ENCODE results near the gene SLC7A5. TPM values are rescaled to one million over a fixed set of nuclear protein-coding genes. Genes with fewer than 3 reads are reported as not detected.

Gene SLC7A5
- total RNA-seq, 2 experiments from 2014 or later = 73.1 to 77.1 TPM

- Mint-ChIP-seq H3K4me3 (peak overlapping the region; percentile 59), H3K27me3 (no peaks in the 10 kb centered on the region), H3K4me1 (peaks cover 75% of the 10 kb centered on the region), H3K36me3 (ENCODE audit: low read depth) (peaks cover 29% of the 10 kb centered on the region), H3K27ac (peak overlapping the region; percentile 94), H3K9me3 (no peaks in the 10 kb centered on the region)
- ChIA-PET CTCF (interaction anchor here (1.1 to 5.3 kb wide), 4 partner anchors 11 to 75 kb away, joined by 3 to 62 read pairs (median 4); partner anchors contain the start of gene SLC7A5), POLR2A (no interaction called here)
- no peak for DNase-seq
These were observed 15.0 kb downstream of the SLC7A5 start for GRCh38 chr16:87854053-87854906.

GRCh38 chr16:87853411-87854052 lies 15.8 kb downstream of the SLC7A5 start:
- DNase-seq = peak; percentile 94
- H3K27ac Mint-ChIP-seq = peak overlapping the region; percentile 94
- CTCF ChIA-PET = interaction anchor here (0.5 to 5.3 kb wide), 4 partner anchors 17 to 75 kb away, joined by 4 to 62 read pairs (median 10); partner anchors contain the start of gene SLC7A5
- H3K9me3 Mint-ChIP-seq = no peaks in the 10 kb centered on the region
- H3K36me3 Mint-ChIP-seq (ENCODE audit: low read depth) = peaks cover 29% of the 10 kb centered on the region
- POLR2A ChIA-PET = no interaction called here
- no peaks in the 10 kb centered on the region for H3K27me3 Mint-ChIP-seq
- peak overlapping the region; percentile 61 for H3K4me3 Mint-ChIP-seq
- peaks cover 69% of the 10 kb centered on the region for H3K4me1 Mint-ChIP-seq

GRCh38 chr16:87851601-87852000 lies 17.7 kb downstream of the SLC7A5 start:
- DNase-seq = no peak
- no peaks in the 10 kb centered on the region for H3K27me3 Mint-ChIP-seq
- ChIA-PET CTCF (interaction anchor here (1.1 to 5.3 kb wide), 5 partner anchors 9 to 71 kb away, joined by 3 to 62 read pairs (median 20); partner anchors contain the start of gene SLC7A5), POLR2A (interaction anchor here (1.0 kb wide), 1 partner anchor 14 kb away, joined by 4 read pairs; no protein-coding TSS in a partner anchor)
- peaks cover 26% of the 10 kb centered on the region for H3K36me3 Mint-ChIP-seq (ENCODE audit: low read depth)
- peaks cover 49% of the 10 kb centered on the region for H3K4me1 Mint-ChIP-seq
- no peaks in the 10 kb centered on the region for H3K9me3 Mint-ChIP-seq
- no peak overlapping the region for H3K4me3 Mint-ChIP-seq
- H3K27ac Mint-ChIP-seq = peak overlapping the region; percentile 72

GRCh38 chr16:87851141-87851587 lies 18.1 kb downstream of the SLC7A5 start:
- no peaks in the 10 kb centered on the region for H3K27me3 Mint-ChIP-seq
- H3K4me3 Mint-ChIP-seq = no peak overlapping the region
- no peak overlapping the region for H3K27ac Mint-ChIP-seq
- POLR2A ChIA-PET = no interaction called here
- H3K9me3 Mint-ChIP-seq = no peaks in the 10 kb centered on the region
- CTCF ChIA-PET = interaction anchor here (1.1 to 5.3 kb wide), 5 partner anchors 9 to 71 kb away, joined by 3 to 62 read pairs (median 20); partner anchors contain the start of gene SLC7A5
- peaks cover 26% of the 10 kb centered on the region for H3K36me3 Mint-ChIP-seq (ENCODE audit: low read depth)
- DNase-seq = no peak
- peaks cover 45% of the 10 kb centered on the region for H3K4me1 Mint-ChIP-seq

GRCh38 chr16:87850009-87851006 lies 19.0 kb downstream of the SLC7A5 start:
- no peak overlapping the region for H3K4me3 Mint-ChIP-seq
- CTCF ChIA-PET = interaction anchor here (0.7 to 5.3 kb wide), 35 partner anchors 8 to 148 kb away, joined by 3 to 62 read pairs (median 5); partner anchors contain the start of genes BANP and SLC7A5

GRCh38 chr16:87849419-87850008 lies 19.8 kb downstream of the SLC7A5 start:
- CTCF ChIA-PET = interaction anchor here (0.7 to 5.3 kb wide), 35 partner anchors 10 to 147 kb away, joined by 3 to 62 read pairs (median 5); partner anchors contain the start of genes BANP and SLC7A5
- Mint-ChIP-seq H3K36me3 (ENCODE audit: low read depth) (peaks cover 22% of the 10 kb centered on the region), H3K27ac (no peak overlapping the region), H3K9me3 (no peaks in the 10 kb centered on the region), H3K4me1 (peaks cover 31% of the 10 kb centered on the region), H3K4me3 (no peak overlapping the region), H3K27me3 (no peaks in the 10 kb centered on the region)
- POLR2A ChIA-PET = no interaction called here
- DNase-seq = no peak

More at GRCh38 chr16:87850009-87851006, 19.0 kb downstream of the SLC7A5 start:
- DNase-seq = peak; percentile 84
- Mint-ChIP-seq H3K27me3 (no peaks in the 10 kb centered on the region), H3K36me3 (ENCODE audit: low read depth) (peaks cover 24% of the 10 kb centered on the region), H3K9me3 (no peaks in the 10 kb centered on the region), H3K4me1 (peaks cover 37% of the 10 kb centered on the region), H3K27ac (peak overlapping the region; percentile 54)
- POLR2A ChIA-PET = no interaction called here

GRCh38 chr16:87848676-87849345 lies 20.5 kb downstream of the SLC7A5 start:
- no peak overlapping the region for H3K27ac Mint-ChIP-seq
- peaks cover 20% of the 10 kb centered on the region for H3K36me3 Mint-ChIP-seq (ENCODE audit: low read depth)
- peaks cover 25% of the 10 kb centered on the region for H3K4me1 Mint-ChIP-seq
- ChIA-PET POLR2A (no interaction called here), CTCF (interaction anchor here (0.8 to 5.3 kb wide), 22 partner anchors 9 to 80 kb away, joined by 3 to 62 read pairs (median 6); partner anchors contain the start of gene SLC7A5)
- no peak for DNase-seq
- no peaks in the 10 kb centered on the region for H3K27me3 Mint-ChIP-seq
- H3K4me3 Mint-ChIP-seq = no peak overlapping the region
- H3K9me3 Mint-ChIP-seq = no peaks in the 10 kb centered on the region

GRCh38 chr16:87847785-87848675 lies 21.3 kb downstream of the SLC7A5 start:
- CTCF ChIA-PET = interaction anchor here (1.3 to 4.1 kb wide), 3 partner anchors 11 to 68 kb away, joined by 3 to 48 read pairs (median 9); no protein-coding TSS in a partner anchor
- H3K36me3 Mint-ChIP-seq (ENCODE audit: low read depth) = peaks cover 19% of the 10 kb centered on the region

GRCh38 chr16:87847467-87847784 lies 21.9 kb downstream of the SLC7A5 start:
- ChIA-PET POLR2A (interaction anchor here (0.6 kb wide), 1 partner anchor 24 kb away, joined by 3 read pairs; no protein-coding TSS in a partner anchor), CTCF (interaction anchor here (1.3 to 2.7 kb wide), 3 partner anchors 10 to 68 kb away, joined by 3 to 16 read pairs (median 9); no protein-coding TSS in a partner anchor)
- Mint-ChIP-seq H3K9me3 (no peaks in the 10 kb centered on the region), H3K4me1 (peaks cover 19% of the 10 kb centered on the region), H3K27me3 (no peaks in the 10 kb centered on the region), H3K27ac (peak overlapping the region; percentile 36), H3K4me3 (no peak overlapping the region), H3K36me3 (ENCODE audit: low read depth) (peaks cover 22% of the 10 kb centered on the region)
- no peak for DNase-seq

More at GRCh38 chr16:87847785-87848675, 21.3 kb downstream of the SLC7A5 start:
- POLR2A ChIA-PET = interaction anchor here (0.6 kb wide), 1 partner anchor 24 kb away, joined by 3 read pairs; no protein-coding TSS in a partner anchor
- no peaks in the 10 kb centered on the region for H3K27me3 Mint-ChIP-seq
- H3K4me1 Mint-ChIP-seq = peaks cover 19% of the 10 kb centered on the region
- H3K9me3 Mint-ChIP-seq = no peaks in the 10 kb centered on the region
- DNase-seq = no peak
- H3K27ac Mint-ChIP-seq = peak overlapping the region; percentile 36
- no peak overlapping the region for H3K4me3 Mint-ChIP-seq

GRCh38 chr16:87846705-87847466 lies 22.4 kb downstream of the SLC7A5 start:
- no peak for DNase-seq
- no peak overlapping the region for H3K4me3 Mint-ChIP-seq
- H3K27ac Mint-ChIP-seq = no peak overlapping the region
- H3K4me1 Mint-ChIP-seq = peaks cover 19% of the 10 kb centered on the region
- peaks cover 22% of the 10 kb centered on the region for H3K36me3 Mint-ChIP-seq (ENCODE audit: low read depth)
- no peaks in the 10 kb centered on the region for H3K27me3 Mint-ChIP-seq
- H3K9me3 Mint-ChIP-seq = no peaks in the 10 kb centered on the region
- POLR2A ChIA-PET = interaction anchor here (0.6 kb wide), 1 partner anchor 25 kb away, joined by 3 read pairs; no protein-coding TSS in a partner anchor
- CTCF ChIA-PET = interaction anchor here (1.0 to 2.7 kb wide), 4 partner anchors 10 to 68 kb away, joined by 3 to 16 read pairs (median 6); no protein-coding TSS in a partner anchor
